OCI-LY3 (cell line): ENCODE data around the gene B4GALT4.

Source experiments
- EZH2phosphoT487 ChIP-seq: fragments of 200-600 bp; shearing (Covaris generic); IDR thresholded peaks from 2 replicates; pipeline ENCODE4 v1.6.1; 2018; ENCODE audit warnings: antibody characterized with exemption, mixed run types, low read depth
- TF ChIP-seq, protein P1 (sequence below): fragments of 200-600, 300-600 bp; sonication (generic); IDR thresholded peaks from 2 replicates; pipeline ENCODE4 v1.5.1; 2014; ENCODE audit warnings: antibody characterized with exemption, low read length, low read depth

DNA sequence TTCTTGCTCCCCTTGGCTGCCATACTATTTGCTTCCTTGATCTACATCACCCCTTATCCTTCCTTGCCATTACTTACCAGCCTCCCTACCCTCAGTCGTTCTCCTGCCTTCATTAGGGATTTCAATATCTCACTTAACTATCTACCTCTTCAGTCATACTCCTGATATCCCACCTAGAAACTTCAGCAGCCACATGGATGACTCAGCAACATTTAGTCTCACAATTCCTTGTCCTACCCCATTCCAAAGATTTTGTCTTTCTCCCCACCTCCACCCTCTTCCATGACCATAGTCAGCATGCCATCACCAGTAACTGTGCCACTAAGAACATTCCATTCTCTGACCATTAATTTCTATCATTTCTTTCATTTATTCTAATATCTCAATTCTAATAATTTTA lies 48.9 kb downstream of the B4GALT4 start:
- TF ChIP-seq, protein P1, sequence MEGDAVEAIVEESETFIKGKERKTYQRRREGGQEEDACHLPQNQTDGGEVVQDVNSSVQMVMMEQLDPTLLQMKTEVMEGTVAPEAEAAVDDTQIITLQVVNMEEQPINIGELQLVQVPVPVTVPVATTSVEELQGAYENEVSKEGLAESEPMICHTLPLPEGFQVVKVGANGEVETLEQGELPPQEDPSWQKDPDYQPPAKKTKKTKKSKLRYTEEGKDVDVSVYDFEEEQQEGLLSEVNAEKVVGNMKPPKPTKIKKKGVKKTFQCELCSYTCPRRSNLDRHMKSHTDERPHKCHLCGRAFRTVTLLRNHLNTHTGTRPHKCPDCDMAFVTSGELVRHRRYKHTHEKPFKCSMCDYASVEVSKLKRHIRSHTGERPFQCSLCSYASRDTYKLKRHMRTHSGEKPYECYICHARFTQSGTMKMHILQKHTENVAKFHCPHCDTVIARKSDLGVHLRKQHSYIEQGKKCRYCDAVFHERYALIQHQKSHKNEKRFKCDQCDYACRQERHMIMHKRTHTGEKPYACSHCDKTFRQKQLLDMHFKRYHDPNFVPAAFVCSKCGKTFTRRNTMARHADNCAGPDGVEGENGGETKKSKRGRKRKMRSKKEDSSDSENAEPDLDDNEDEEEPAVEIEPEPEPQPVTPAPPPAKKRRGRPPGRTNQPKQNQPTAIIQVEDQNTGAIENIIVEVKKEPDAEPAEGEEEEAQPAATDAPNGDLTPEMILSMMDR: no peak
- no peak for TF ChIP-seq EZH2phosphoT487
